NB4 (cell line): ENCODE data around the gene RPL13A.
A peak's percentile ranks its signal among the peaks of the same experiment; 100 is the strongest.

Experiments
- DNase-seq: peaks from one replicate; pipeline ENCODE4 v3.0.0; 2010; ENCODE audit warnings: low read depth
- H3K4me3 ChIP-seq: one replicate; pipeline ENCODE4 v1.5.1; 2011; ENCODE audit warnings: mild to moderate bottlenecking, low read depth, low read length, moderate library complexity
- MYC ChIP-seq: IDR thresholded peaks from 2 replicates; pipeline ENCODE4 v1.6.1; 2011; ENCODE audit warnings: low read depth, low read length
- POLR2A ChIP-seq: IDR thresholded peaks from 2 replicates; pipeline ENCODE4 v1.6.1; 2011; ENCODE audit warnings: mild to moderate bottlenecking; ENCODE audit not compliant: insufficient read length; ENCODE audit errors: extremely low read depth
- TF ChIP-seq, protein P1 (sequence below): IDR thresholded peaks from 2 replicates; pipeline ENCODE4 v1.6.1; 2011; ENCODE audit warnings: low read depth, low read length
- TF ChIP-seq, protein P2 (sequence below): IDR thresholded peaks from one replicate; pipeline ENCODE4 v1.5.1; 2012; ENCODE audit warnings: low read depth, low read length

Gene RPL13A

DNA sequence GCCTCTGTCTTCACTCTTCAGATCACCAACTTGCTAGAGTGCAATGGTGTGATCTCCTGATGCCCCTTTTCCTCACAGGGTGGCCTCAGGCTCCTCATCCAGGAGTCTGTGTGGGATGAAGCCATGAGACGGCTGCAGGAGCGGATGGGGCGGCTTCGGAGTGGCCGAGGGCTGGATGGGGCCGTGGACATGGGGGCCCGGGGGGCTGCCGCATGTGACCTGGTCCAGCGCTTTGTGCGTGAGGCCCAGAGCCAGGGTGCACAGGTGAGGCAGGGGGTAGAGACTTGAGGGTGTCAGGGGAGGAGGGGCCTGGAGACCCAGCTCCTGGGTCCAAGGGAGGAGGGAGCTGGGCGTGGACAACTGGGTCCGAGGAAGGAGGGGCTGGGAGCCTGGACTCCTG, 24.9 kb upstream of the RPL13A start:
- DNase-seq: no peak

DNA sequence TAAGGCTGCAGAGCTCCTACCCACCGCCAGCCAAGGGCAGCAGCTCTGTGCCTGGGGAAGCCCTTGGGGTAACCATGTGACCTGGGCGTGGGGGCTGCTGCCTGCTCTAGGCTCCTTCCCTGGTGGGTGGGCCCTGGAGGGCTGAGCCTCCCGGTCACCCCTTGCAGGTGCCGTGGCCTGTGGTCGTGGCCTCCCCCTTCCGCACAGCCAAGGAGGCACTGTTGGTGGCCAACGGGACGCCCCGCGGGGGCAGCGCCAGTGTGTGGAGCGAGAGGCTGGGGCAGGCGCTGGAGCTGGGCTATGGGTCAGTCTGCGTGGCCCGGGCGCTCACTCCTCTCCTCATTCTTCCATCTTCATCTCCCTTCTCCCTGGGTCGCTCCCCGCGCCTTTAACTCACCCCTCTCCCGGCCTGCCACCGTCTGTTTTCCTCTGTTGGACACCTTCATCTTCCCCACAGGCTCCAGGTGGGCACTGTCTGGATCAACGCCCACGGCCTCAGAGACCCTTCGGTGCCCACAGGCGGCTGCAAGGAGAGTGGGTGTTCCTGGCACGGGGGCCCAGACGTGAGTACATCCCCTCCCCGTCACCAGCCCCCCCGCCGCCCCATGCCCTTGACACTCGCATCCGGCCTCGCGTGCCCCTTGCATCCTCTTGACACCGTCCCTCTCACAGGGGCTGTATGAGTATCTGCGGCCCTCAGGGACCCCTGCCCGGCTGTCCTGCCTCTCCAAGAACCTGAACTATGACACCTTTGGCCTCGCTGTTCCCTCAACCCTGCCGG, 23.3 kb upstream of the RPL13A start:
- no peak overlapping the region for H3K4me3 ChIP-seq
- DNase-seq: no peak
- no peak for TF ChIP-seq POLR2A
- TF ChIP-seq, protein P1, sequence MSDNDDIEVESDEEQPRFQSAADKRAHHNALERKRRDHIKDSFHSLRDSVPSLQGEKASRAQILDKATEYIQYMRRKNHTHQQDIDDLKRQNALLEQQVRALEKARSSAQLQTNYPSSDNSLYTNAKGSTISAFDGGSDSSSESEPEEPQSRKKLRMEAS: no peak
- no peak for TF ChIP-seq MYC
- TF ChIP-seq, protein P2, sequence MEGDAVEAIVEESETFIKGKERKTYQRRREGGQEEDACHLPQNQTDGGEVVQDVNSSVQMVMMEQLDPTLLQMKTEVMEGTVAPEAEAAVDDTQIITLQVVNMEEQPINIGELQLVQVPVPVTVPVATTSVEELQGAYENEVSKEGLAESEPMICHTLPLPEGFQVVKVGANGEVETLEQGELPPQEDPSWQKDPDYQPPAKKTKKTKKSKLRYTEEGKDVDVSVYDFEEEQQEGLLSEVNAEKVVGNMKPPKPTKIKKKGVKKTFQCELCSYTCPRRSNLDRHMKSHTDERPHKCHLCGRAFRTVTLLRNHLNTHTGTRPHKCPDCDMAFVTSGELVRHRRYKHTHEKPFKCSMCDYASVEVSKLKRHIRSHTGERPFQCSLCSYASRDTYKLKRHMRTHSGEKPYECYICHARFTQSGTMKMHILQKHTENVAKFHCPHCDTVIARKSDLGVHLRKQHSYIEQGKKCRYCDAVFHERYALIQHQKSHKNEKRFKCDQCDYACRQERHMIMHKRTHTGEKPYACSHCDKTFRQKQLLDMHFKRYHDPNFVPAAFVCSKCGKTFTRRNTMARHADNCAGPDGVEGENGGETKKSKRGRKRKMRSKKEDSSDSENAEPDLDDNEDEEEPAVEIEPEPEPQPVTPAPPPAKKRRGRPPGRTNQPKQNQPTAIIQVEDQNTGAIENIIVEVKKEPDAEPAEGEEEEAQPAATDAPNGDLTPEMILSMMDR: no peak

More for the DNA sequence above, 24.9 kb upstream of the RPL13A start:
- TF ChIP-seq, protein P1: no peak
- H3K4me3 ChIP-seq: no peak overlapping the region

DNA sequence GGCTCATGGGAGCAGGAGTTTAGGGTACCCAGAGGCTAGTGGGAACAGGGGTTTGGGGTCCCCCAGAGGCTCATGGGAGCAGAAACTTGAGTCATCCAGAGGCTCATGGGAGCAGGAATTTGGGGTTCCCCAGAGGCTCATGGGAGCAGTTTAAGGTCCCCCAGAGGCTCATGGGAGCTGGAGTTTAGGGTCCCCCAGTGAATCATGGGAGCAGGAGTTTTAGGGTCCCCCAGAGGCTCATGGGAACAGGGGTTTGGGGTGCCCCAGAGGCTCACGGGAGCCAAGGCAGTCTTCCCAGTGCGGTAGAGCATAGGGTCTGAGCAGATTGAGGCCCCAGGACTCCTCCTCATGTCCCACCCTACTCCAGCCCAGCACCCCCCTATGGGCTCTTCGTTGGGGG, 22.0 kb upstream of the RPL13A start:
- DNase-seq: no peak
- no peak overlapping the region for H3K4me3 ChIP-seq
- TF ChIP-seq, protein P1: no peak
- TF ChIP-seq, protein P2: no peak
- TF ChIP-seq MYC (no peak), POLR2A (no peak)

DNA sequence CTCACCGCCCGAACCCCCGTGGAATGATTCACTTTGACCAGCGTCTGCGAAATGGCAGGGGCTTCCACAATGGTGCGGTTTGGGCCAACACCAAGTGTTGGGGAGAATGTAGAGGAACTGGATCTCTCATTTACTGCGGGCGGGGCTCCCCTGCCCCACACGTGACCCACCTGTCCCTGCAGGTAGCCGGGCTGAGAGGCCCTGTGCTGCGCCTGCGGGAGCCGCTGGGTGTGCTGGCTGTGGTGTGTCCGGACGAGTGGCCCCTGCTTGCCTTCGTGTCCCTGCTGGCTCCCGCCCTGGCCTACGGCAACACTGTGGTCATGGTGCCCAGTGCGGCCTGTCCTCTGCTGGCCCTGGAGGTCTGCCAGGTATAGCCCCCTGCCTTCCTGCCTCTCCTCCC, 19.2 kb upstream of the RPL13A start:
- no peak overlapping the region for H3K4me3 ChIP-seq
- TF ChIP-seq POLR2A (no peak), MYC (no peak)
- TF ChIP-seq, protein P2: no peak
- TF ChIP-seq, protein P1: no peak
- DNase-seq: no peak

DNA sequence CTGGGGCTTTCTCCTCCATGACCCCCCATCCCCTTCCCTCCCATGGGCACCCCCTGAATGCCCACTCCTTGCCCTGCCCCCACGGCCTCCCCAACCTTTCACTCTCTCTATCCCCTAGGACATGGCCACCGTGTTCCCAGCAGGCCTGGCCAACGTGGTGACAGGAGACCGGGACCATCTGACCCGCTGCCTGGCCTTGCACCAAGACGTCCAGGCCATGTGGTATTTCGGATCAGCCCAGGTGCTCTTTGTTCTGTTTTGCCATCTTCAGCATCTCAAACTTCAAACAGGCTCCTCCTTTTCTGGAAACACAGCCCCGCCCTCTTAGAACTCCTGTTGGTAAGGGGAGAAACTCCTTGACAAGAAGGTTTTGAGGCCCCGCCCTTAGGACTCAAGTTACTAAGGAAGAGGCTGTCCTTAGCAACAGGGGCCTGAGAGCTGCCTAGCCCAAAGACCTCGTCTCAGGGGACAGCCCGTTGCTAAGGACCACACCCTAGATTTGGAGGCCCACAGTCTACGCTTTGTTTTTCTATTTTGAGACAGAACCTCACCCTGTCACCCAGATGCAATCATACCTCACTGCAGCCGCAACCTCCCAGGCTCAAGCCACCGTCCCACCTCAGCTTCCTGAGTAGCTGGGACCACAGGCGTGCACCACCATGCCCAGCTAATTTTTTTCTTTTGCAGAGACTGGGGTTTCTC, 18.5 kb upstream of the RPL13A start:
- H3K4me3 ChIP-seq: no peak overlapping the region
- TF ChIP-seq, protein P1: no peak
- TF ChIP-seq POLR2A (no peak), MYC (no peak)
- TF ChIP-seq, protein P2: no peak
- DNase-seq: peak; percentile 93
